Fibroblast of the conjunctiva (primary cell): ENCODE measurements around the gene ROR1.

Experiments
- DNase-seq: peaks from one replicate; pipeline ENCODE4 v3.0.0-alpha.2; 2010; ENCODE audit warnings: low read depth

ROR1 gene

DNA sequence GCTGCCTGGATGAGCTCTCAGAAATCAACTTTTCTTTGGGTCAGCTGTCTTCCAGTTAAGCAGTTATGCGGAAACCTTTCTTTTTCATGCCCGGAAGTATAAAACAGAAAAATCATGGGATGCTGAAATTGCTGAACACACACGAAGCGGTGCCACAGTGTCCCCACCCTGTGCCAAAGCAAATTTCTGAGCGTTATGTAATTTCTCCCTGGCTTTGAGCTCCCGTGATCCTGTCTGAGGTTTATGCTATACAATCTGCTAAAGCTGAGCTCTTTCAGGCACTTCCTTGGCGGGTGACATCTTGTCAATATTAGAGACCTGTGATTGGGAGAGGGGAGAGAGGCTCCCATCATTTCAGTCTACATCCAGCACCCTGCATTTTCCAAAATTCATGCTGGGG is 201.7 kb downstream of the ROR1 start:
- no peak for DNase-seq

DNA sequence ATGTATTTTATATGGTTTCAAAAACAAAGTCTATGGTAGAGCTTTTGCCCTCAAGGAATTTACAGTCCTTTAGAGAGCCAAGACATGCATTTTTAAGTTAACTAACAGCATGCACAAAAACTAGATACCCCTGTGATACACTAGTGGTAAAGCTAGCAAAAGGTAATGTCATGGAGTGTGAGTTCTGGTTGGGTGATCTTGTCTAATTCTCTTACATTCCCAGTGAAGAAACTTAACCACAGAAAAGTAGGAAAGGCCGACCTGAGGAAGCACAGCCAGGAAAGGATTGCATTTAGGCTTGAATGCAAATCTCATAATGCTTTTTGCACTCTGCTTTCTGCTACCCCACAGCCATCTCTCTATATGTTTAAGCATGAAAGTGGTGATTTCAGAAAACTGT is 202.2 kb downstream of the ROR1 start:
- no peak for DNase-seq

- no peak for DNase-seq
Observed at GRCh38 chr1:63977466-63977865, 203.6 kb downstream of the ROR1 start.

GRCh38 chr1:63980740-63981407 is 207.1 kb downstream of the ROR1 start:
- no peak for DNase-seq

DNA sequence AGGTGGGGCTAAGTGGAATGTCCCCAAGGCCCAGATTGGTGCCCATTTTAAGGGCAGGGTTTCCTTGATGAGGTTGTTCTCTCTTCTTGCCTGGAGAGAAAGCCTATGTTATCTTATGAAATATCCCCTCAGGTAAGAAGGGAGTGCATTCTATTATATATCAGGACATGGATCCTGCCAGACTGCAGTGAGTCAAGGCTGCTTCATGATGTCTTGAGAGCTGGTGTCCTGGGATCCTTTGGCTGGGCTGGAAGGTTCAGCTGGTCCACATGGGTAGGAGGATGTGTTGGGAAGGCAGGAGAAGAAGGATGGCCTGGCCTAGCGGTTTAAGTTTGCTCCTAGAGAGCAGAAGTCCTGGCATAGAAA is 207.6 kb downstream of the ROR1 start:
- no peak for DNase-seq

- no peak for DNase-seq
Observed at GRCh38 chr1:63982201-63982600, 208.4 kb downstream of the ROR1 start.

GRCh38 chr1:63983391-63984256 is 209.8 kb downstream of the ROR1 start:
- DNase-seq: no peak

GRCh38 chr1:63984257-63984929 is 210.6 kb downstream of the ROR1 start:
- no peak for DNase-seq

DNA sequence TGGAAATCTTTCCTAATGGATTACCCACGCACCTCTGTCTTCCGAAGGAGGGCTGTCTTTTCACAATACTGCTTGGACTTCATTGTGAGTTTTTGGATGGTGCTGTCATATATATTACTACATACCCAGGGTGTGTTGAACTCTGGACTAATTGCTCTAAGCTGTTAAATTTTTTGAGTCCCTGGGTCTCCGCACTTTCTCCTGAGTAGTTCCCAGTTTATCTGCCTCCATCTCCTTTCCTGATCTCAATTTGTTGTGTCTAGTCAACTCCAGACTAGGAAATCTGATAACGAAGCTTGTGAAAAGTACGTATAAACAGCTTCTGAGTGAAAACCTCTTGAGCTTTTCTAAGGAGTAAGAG is 211.1 kb downstream of the ROR1 start:
- no peak for DNase-seq

DNA sequence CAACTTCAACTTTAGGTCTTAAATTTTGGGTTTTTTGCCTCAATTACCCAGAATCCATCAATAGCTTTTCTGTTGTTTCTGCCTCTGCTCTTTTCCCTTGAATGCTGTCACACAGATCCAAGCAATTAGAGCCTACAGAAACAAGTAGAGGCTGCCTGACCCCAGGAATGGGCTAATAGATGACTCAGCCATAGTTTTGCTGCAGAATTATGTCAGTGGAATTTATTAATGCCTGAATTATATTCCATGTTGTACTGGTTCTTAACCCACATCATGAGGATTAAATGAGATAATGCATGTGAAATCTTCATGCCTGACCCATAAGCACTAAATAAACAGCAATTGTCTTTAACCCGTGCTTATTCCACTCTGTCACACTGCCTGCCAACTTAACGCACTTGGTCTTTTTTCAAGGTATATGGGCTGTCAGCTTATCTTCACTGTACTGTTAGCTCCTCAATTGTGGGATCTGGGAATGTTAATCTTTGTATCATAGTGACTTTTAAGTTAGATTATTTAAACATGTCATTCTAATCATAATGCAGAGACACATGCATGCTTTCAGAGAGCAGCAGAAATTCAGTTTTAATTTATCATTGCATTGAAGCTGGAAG is 213.3 kb downstream of the ROR1 start:
- DNase-seq: no peak

- DNase-seq: no peak
Observed at GRCh38 chr1:63987628-63988024, 213.8 kb downstream of the ROR1 start.

GRCh38 chr1:63988941-63989340 is 215.1 kb downstream of the ROR1 start:
- no peak for DNase-seq

DNA sequence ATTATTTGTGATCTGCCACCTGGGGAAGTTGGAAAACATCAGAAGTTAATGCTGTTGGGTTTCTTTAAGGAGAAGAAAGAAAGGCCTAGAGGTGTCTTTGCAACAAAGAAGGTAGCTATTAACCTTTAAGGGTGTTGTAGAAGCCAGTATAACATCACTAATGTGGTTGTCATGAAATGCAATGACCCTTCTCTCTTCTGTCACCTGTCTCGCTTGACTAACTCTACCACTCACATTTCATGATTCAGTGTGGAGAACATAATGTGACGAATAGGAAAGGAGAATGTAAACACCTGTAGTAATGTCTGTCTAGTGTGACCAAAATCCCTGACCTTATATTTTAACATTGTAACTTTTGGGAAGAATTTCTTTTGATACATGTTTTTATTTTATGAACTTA is 217.9 kb downstream of the ROR1 start:
- DNase-seq: no peak

DNA sequence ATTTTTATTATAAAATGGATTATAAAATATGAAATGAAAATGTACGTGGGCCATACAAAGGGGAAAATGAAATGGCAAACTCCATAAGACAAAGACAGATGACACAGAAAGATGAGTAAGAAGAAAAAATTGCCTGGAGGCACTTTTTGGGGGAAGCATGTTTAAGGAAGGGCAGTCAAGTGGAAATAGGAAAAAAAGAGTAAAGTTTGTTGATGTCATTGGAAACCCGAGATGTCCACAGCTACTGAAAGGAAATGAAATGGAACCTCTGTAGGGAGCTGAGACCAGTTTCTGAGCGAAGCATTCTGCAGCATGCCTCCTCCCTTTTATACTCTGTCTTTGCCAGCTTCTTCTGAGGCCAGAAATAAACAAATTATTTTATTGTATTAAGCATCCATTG is 226.2 kb downstream of the ROR1 start:
- DNase-seq: no peak

GRCh38 chr1:64001038-64001437 is 227.2 kb downstream of the ROR1 start:
- no peak for DNase-seq

- DNase-seq: no peak
Observed at GRCh38 chr1:64004451-64005025, 230.7 kb downstream of the ROR1 start.

DNA sequence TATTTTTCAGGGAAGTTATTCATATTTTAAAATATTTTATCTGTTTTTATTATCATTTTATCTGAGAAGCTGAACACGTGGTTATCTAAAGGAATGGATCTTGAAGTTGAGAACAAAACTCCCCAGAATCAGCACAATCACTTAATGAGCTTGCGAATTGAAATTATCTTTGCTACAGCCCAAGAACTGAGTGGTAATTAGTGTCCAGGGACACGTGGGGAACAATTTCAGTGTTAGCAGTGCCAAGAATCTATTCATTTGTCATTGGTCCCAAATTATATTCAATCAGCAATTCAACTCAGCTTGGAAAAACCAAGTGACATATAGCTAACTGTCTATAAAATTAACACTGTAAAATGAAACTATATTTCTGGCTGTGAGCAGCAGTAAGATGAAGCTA is 232.0 kb downstream of the ROR1 start:
- no peak for DNase-seq

DNA sequence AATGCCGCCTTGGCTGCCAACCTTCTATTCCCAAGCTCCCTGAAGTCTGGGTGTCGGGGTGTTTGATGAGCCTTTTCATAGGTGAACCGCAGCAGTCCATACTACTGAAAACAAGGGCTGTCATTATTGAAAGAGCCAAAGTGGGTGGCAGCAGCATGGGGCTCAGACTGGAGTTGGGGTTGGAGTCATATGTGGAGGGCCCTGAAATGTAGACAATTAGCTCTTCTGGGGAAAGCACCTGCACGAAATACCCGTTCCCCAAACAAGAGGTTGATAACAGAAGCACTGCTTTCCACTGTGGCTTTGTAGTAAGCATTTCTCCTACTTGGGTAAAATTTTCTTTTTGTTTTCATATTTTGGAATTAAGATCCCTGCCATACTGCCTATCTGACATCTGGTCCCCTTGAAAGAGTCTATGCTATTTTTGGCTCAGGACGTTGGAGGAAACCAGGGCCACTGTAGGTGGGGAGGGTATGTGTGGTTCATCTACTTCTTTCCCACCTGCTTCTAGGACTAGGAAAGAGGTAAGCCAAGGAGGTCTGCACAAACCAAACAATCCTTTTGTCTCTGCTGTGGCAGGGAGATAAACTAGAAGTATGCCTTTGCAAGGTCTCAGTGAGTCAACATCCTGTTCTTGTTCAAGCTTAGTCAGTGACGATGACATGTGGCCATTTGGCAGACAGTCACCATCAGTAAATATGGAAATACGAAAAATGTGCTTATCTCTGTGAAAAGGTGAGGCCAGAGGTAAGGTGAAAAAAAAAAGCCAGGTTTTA is 232.6 kb downstream of the ROR1 start:
- DNase-seq: no peak

GRCh38 chr1:64010316-64010715 is 236.5 kb downstream of the ROR1 start:
- no peak for DNase-seq

DNA sequence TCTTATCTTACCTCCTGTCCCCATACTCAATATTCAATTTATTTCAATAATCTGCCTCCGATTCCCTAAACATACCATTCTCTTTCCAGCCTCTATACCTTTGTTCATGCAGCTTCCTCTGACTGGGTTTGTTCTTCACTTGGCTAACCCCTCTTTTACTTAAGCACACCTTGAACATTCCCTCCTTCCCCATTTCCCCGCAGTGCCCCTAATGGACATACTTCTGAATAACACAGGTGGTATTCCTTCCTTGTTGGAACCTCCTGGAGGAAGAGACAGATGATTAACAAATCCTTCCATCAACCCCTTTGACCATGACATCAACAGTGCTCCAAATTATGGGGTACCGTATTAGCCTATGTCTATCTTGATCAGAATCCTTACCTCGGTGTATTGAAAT is 239.6 kb downstream of the ROR1 start:
- no peak for DNase-seq

DNA sequence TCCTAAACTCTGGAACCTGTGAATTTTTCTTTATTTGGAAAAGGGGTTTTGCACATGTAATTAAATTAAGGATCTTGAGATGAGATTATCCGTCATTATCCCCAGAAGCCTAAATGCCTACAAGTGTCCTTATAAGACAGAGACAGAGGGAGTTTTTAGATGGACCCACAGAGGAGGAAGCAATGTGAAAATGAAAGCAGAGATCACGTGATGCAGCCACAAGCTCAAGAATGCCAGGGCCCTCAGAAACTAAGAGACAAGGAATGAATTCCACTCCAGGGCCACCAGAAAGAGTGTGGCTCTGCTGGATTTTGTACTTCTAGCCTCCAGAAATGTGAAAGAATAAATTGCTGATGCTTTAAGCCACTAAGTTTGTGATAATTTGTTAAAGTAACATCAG is 246.0 kb downstream of the ROR1 start:
- DNase-seq: peak; percentile 24

DNA sequence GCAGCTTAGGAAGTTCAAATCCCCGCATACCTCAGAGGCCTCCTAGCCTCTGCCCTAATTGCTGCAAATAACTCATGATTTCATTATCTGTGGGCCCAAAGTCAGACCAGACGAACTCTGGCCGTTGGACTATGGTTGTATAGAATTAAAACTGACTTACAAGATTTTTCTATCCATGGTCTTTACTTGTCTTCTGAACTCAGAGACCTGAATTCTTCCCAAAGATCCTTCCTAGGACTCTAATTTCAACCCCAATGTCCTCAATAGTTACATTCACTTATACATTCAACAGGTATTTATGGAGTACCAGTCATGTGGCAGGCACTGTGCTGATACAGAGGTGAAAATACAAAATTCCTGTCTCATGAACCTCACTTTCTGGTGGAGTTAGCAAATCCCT is 247.2 kb downstream of the ROR1 start:
- DNase-seq: no peak
